ENCODE measurements around the gene USP6NL. TPM values are rescaled to one million over a fixed set of nuclear protein-coding genes. Genes with fewer than 3 reads are reported as not detected.
A peak's percentile ranks its signal among the peaks of the same experiment; 100 is the strongest.

Gene USP6NL
- polyA plus RNA-seq, 3 donors, result 5.5 to 7.7 (median 6.7) TPM

DNA sequence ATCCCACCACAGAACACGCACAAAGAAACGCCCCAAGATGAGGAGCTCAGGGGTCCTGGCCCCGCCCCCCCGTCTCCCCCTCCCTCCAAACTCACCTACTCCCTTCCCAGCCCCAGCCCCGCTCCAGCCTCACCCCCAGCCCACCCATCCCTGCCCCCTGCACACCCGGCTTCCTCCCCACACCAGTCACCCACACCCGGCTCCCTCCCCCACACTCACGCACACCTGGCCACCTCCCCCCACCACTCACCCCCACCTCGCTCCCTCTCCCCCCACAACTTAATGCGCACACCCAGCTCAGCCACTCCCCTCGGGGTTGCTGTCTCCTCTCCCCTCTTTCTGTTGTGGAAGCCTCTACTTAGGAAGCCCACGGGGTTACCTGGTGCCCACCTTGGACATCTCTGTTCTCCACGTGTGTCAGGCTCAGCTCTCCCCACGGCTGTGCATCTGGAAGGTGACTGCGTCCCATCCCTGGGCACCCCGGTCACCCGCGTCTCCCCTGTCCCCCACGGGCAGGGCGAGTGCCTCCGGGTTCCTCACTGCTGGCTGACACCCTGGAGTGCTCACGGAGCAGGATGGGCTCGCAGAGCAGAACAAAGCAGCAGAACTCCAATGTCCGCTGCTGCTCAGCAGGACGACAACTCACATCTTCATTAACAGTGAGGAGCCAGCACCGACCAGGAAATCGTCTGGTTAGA, 166.8 kb downstream of the USP6NL start:
- H3K9me3 Mint-ChIP-seq, result no peaks in the 10 kb centered on the region
- no peak overlapping the region for H3K27ac ChIP-seq (ENCODE audit: low read depth in 1 of 2, low read length in 2 of 2)
- H3K36me3 ChIP-seq (replicated peaks in 1 of 2; ENCODE audit: control insufficient read depth in 1 of 2, insufficient read depth in 2 of 2, low read length in 2 of 2), result no peaks in the 10 kb centered on the region
- no peak overlapping the region for H3K4me3 ChIP-seq (replicated peaks in 1 of 3; ENCODE audit: low read depth in 2 of 3, low read length in 3 of 3)
- intact Hi-C loops (cut with micrococcal nuclease), result no loop called here
- H3K4me1 Mint-ChIP-seq, result peaks cover 17% of the 10 kb centered on the region
- no peak for DNase-seq
- H3K9ac ChIP-seq (ENCODE audit: insufficient read depth, low read length, poor library complexity, severe bottlenecking), result no peak overlapping the region
- H3K9me3 ChIP-seq (replicated peaks in 1 of 2; ENCODE audit: control insufficient read depth in 1 of 2, insufficient read depth in 1 of 2, low read length in 2 of 2), result no peaks in the 10 kb centered on the region
- H3K79me2 ChIP-seq (ENCODE audit: insufficient read depth, low read length), result no peaks in the 10 kb centered on the region
- 94% methylated on average over 13 of the region's 27 CpGs for WGBS (ENCODE audit: insufficient coverage)
- TF ChIP-seq, protein P1, sequence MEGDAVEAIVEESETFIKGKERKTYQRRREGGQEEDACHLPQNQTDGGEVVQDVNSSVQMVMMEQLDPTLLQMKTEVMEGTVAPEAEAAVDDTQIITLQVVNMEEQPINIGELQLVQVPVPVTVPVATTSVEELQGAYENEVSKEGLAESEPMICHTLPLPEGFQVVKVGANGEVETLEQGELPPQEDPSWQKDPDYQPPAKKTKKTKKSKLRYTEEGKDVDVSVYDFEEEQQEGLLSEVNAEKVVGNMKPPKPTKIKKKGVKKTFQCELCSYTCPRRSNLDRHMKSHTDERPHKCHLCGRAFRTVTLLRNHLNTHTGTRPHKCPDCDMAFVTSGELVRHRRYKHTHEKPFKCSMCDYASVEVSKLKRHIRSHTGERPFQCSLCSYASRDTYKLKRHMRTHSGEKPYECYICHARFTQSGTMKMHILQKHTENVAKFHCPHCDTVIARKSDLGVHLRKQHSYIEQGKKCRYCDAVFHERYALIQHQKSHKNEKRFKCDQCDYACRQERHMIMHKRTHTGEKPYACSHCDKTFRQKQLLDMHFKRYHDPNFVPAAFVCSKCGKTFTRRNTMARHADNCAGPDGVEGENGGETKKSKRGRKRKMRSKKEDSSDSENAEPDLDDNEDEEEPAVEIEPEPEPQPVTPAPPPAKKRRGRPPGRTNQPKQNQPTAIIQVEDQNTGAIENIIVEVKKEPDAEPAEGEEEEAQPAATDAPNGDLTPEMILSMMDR (IDR thresholded peaks at IDR 0.05), result no peak
- H3K36me3 Mint-ChIP-seq, result no peaks in the 10 kb centered on the region
- H2AFZ ChIP-seq (ENCODE audit: insufficient read depth, low read depth, low read length, poor library complexity, severe bottlenecking), result no peak overlapping the region
- no peaks in the 10 kb centered on the region for H3K4me1 ChIP-seq (ENCODE audit: control insufficient read depth in 1 of 2, insufficient read depth in 2 of 2, low read length in 2 of 2)
- no peak overlapping the region for H3K4me3 Mint-ChIP-seq
- H4K20me1 ChIP-seq (ENCODE audit: insufficient read depth, low read length), result no peaks in the 10 kb centered on the region
- no peak overlapping the region for H3K4me2 ChIP-seq (replicated peaks; ENCODE audit: extremely low read depth, low read length, poor library complexity, severe bottlenecking)
- H3K27me3 Mint-ChIP-seq (ENCODE audit: low read depth in 3 of 3), result peaks cover 0 to 4% (median 3%) of the 10 kb centered on the region in 3 donors
- H3K27ac Mint-ChIP-seq, result no peak overlapping the region
- H3K27me3 ChIP-seq (ENCODE audit: control insufficient read depth in 2 of 2, insufficient read depth in 2 of 2, low read length in 2 of 2), result no peaks in the 10 kb centered on the region

DNA sequence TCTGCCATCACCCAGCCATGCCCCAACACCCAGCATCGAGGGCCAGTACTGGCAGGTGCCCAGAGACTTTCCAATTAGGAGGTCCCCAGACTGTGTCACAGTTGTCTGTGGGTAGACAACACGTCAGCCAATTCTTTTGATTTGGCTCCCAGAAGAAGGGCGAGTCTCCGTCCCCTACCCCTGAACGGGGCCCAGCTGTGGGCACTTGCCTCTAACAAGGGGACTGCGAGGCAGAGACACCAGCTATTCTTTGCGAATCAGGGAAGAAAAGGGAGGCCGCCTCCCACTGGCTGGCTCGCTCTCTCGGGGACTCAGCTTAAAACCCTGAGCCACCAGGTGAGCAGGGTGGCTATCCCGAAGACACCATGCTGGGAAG, 167.3 kb downstream of the USP6NL start:
- WGBS (ENCODE audit: insufficient coverage), result 96% methylated on average over 11 of the region's 11 CpGs
- H3K36me3 Mint-ChIP-seq, result no peaks in the 10 kb centered on the region
- Histone ChIP-seq H3K9me3 (replicated peaks in 1 of 2; ENCODE audit: control insufficient read depth in 1 of 2, insufficient read depth in 1 of 2, low read length in 2 of 2) (no peaks in the 10 kb centered on the region), H3K9ac (ENCODE audit: insufficient read depth, low read length, poor library complexity, severe bottlenecking) (no peak overlapping the region), H3K27me3 (ENCODE audit: control insufficient read depth in 2 of 2, insufficient read depth in 2 of 2, low read length in 2 of 2) (no peaks in the 10 kb centered on the region), H2AFZ (ENCODE audit: insufficient read depth, low read depth, low read length, poor library complexity, severe bottlenecking) (no peak overlapping the region), H4K20me1 (ENCODE audit: insufficient read depth, low read length) (no peaks in the 10 kb centered on the region), H3K4me1 (ENCODE audit: control insufficient read depth in 1 of 2, insufficient read depth in 2 of 2, low read length in 2 of 2) (no peaks in the 10 kb centered on the region), H3K79me2 (ENCODE audit: insufficient read depth, low read length) (no peaks in the 10 kb centered on the region), H3K4me2 (replicated peaks; ENCODE audit: extremely low read depth, low read length, poor library complexity, severe bottlenecking) (no peak overlapping the region), H3K4me3 (replicated peaks in 1 of 3; ENCODE audit: low read depth in 2 of 3, low read length in 3 of 3) (no peak overlapping the region), H3K36me3 (replicated peaks in 1 of 2; ENCODE audit: control insufficient read depth in 1 of 2, insufficient read depth in 2 of 2, low read length in 2 of 2) (no peaks in the 10 kb centered on the region), H3K27ac (ENCODE audit: low read depth in 1 of 2, low read length in 2 of 2) (no peak overlapping the region)
- DNase-seq, result no peak
- peak overlapping the region in 1 of 7 donors; percentile 7 for H3K27ac Mint-ChIP-seq
- H3K9me3 Mint-ChIP-seq, result no peaks in the 10 kb centered on the region
- H3K4me3 Mint-ChIP-seq, result no peak overlapping the region
- H3K27me3 Mint-ChIP-seq (ENCODE audit: low read depth in 3 of 3), result peaks cover 0 to 5% (median 3%) of the 10 kb centered on the region in 3 donors
- intact Hi-C loops (cut with micrococcal nuclease), result no loop called here
- TF ChIP-seq, protein P1 (IDR thresholded peaks at IDR 0.05), result no peak
- H3K4me1 Mint-ChIP-seq, result peaks cover 17% of the 10 kb centered on the region

Measured in CD14-positive monocyte (primary cell).